ENCODE data around the gene NES. TPM values are rescaled to one million over a fixed set of nuclear protein-coding genes. Genes with fewer than 3 reads are reported as not detected.

NES gene
- total RNA-seq, 1 experiment from 2014 or later = 168 TPM

DNA sequence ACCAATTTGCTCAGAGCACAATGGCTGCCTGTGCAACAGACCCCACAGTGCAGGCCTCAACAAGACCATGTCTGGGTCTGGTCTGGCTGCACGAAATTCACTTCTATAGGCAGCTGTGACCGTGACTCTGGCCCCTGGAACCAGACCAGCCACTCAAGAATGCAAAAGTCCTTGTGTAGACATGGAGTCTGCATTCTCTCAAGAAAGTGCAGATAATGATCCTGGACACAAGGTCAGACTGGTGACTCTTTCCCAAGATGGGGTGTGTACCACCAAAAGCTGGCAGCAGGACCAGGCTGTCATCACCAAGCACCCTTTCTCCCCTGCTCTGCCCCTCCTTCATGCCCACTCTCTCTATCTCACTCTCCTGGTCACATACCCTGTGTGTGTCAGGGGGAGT lies 43.9 kb upstream of the NES start:
- no peak overlapping the region for H2BK20ac ChIP-seq (ENCODE audit: low read depth, low read length, poor library complexity, severe bottlenecking)
- H2AFZ ChIP-seq (ENCODE audit: low read length) = no peak overlapping the region
- H3K23me2 ChIP-seq (ENCODE audit: insufficient read length, low read depth, low read length, poor library complexity, severe bottlenecking) = no peaks in the 10 kb centered on the region
- Mint-ChIP-seq H3K27me3 (ENCODE audit: low read depth) (no peaks in the 10 kb centered on the region; the same call in 1 of the 2 replicates), H3K4me3 (no peak overlapping the region), H3K4me1 (peaks cover 6 to 9% of the 10 kb centered on the region in 2 experiments), H3K27ac (no peak overlapping the region; a peak in 1 of 7 replicates), H3K36me3 (ENCODE audit: insufficient read depth in 1 of 3, low read depth in 3 of 3) (peaks cover 24 to 47% (median 36%) of the 10 kb centered on the region in 3 experiments), H3K9me3 (no peaks in the 10 kb centered on the region)
- peaks cover 3% of the 10 kb centered on the region; the same call in 1 of the 2 replicates for H3K4me1 ChIP-seq (ENCODE audit: insufficient read depth, low read length)
- no peak overlapping the region for H2BK12ac ChIP-seq (ENCODE audit: insufficient read length, low read depth, low read length)
- H3K14ac ChIP-seq (ENCODE audit: insufficient read depth, low read length) = no peak overlapping the region
- WGBS (ENCODE audit: extremely low coverage, insufficient read length, low lambda C conversion rate) = no CpG with 5 or more reads among the region's 2 CpGs
- H3K56ac ChIP-seq (ENCODE audit: insufficient read length, low read depth, low read length) = no peak overlapping the region
- H2BK15ac ChIP-seq (ENCODE audit: low read depth, low read length) = no peak overlapping the region
- H3K9me3 ChIP-seq (ENCODE audit: control insufficient read depth, low read depth, low read length) = no peaks in the 10 kb centered on the region
- H2BK5ac ChIP-seq (ENCODE audit: insufficient read length, low read length) = no peak overlapping the region
- no peak overlapping the region for H3K4me2 ChIP-seq (ENCODE audit: insufficient read depth, insufficient read length, low read length)
- H4K20me1 ChIP-seq (ENCODE audit: control insufficient read depth, insufficient read depth, insufficient read length) = no peaks in the 10 kb centered on the region
- H3K79me1 ChIP-seq (ENCODE audit: insufficient read depth, low read depth, low read length, poor library complexity, severe bottlenecking) = peaks cover 14% of the 10 kb centered on the region
- TF ChIP-seq, protein P1, sequence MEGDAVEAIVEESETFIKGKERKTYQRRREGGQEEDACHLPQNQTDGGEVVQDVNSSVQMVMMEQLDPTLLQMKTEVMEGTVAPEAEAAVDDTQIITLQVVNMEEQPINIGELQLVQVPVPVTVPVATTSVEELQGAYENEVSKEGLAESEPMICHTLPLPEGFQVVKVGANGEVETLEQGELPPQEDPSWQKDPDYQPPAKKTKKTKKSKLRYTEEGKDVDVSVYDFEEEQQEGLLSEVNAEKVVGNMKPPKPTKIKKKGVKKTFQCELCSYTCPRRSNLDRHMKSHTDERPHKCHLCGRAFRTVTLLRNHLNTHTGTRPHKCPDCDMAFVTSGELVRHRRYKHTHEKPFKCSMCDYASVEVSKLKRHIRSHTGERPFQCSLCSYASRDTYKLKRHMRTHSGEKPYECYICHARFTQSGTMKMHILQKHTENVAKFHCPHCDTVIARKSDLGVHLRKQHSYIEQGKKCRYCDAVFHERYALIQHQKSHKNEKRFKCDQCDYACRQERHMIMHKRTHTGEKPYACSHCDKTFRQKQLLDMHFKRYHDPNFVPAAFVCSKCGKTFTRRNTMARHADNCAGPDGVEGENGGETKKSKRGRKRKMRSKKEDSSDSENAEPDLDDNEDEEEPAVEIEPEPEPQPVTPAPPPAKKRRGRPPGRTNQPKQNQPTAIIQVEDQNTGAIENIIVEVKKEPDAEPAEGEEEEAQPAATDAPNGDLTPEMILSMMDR (conservative IDR thresholded peaks at IDR 0.05) = no peak
- H2BK120ac ChIP-seq (ENCODE audit: low read depth, low read length, poor library complexity, severe bottlenecking) = no peak overlapping the region
- peaks cover 16% of the 10 kb centered on the region; the same call in 1 of the 2 replicates for H3K79me2 ChIP-seq (ENCODE audit: insufficient read depth, low read length)
- H3K4ac ChIP-seq (ENCODE audit: low read depth, low read length) = no peak overlapping the region
- H3K23ac ChIP-seq (ENCODE audit: insufficient read length, low read depth, low read length) = no peak overlapping the region
- no peaks in the 10 kb centered on the region for H3K27me3 ChIP-seq (ENCODE audit: insufficient read depth, low read length)
- H3K9ac ChIP-seq (ENCODE audit: extremely low read depth, insufficient read length, low read length) = no peak overlapping the region
- no peak overlapping the region for H4K8ac ChIP-seq (replicated peaks; ENCODE audit: insufficient read length, low read depth, low read length)
- H3K27ac ChIP-seq (ENCODE audit: insufficient read length, low read depth, low read length) = no peak overlapping the region
- H3T11ph ChIP-seq (ENCODE audit: low read length) = no peak overlapping the region
- no peak overlapping the region for H4K91ac ChIP-seq (ENCODE audit: insufficient read length, low read depth, low read length)
- H3K18ac ChIP-seq (ENCODE audit: insufficient read length, low read depth, low read length) = no peak overlapping the region
- DNase-seq = no peak
- no peak overlapping the region for H4K5ac ChIP-seq (ENCODE audit: insufficient read length, low read depth, low read length)
- no peak overlapping the region for H2AK5ac ChIP-seq (ENCODE audit: insufficient read length, low read length)

Data from H9 (cell line).